ENCODE results near the gene ELMO3.

The ELMO3 gene

DNA sequence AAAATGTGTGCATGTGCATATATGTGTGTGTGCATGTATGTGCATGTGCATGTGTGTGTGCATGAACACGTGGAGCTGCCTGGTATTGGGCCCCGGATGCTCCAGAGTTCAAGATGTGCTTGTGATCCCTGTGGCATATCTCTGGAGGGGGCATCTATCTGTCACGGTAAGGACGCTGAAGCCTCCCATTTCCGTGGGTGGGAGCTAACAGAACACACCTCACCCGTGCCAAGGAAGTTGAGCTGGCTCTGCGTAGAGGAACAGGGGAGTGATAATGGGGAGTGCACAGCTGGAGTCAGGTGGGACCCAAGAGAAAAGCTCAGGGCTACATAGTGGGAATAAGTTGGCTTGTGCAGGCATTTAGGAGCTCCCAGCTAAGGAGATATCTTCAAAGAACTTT is 12.7 kb downstream of the ELMO3 start:
- TF ChIP-seq, protein P1, sequence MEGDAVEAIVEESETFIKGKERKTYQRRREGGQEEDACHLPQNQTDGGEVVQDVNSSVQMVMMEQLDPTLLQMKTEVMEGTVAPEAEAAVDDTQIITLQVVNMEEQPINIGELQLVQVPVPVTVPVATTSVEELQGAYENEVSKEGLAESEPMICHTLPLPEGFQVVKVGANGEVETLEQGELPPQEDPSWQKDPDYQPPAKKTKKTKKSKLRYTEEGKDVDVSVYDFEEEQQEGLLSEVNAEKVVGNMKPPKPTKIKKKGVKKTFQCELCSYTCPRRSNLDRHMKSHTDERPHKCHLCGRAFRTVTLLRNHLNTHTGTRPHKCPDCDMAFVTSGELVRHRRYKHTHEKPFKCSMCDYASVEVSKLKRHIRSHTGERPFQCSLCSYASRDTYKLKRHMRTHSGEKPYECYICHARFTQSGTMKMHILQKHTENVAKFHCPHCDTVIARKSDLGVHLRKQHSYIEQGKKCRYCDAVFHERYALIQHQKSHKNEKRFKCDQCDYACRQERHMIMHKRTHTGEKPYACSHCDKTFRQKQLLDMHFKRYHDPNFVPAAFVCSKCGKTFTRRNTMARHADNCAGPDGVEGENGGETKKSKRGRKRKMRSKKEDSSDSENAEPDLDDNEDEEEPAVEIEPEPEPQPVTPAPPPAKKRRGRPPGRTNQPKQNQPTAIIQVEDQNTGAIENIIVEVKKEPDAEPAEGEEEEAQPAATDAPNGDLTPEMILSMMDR (IDR thresholded peaks at IDR 0.05; ENCODE audit: low read length, missing control alignments): no peak
- no peak overlapping the region for H3K4me3 ChIP-seq (replicated peaks; ENCODE audit: low read depth, low read length)
- no peak for DNase-seq (ENCODE audit: low read depth)

DNA sequence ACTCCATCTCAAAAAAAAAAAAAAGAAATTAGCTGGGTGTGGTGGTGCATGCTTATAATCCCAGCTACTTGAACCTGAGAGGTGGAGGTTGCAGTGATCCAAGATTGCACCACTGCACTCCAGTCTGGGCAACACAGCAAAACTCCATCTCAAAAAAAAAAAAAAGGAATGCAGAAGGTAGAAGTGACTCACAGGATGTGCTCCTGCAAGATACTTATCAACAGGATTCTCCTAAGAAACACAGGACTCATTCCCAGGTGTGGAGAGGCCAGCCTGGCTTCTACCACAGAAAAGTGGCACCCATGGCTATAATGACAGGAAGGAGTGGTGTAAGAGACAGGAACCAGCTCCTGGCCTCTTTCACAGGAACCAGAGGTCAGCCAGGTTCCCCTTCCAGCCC is 13.8 kb downstream of the ELMO3 start:
- H3K4me3 ChIP-seq (replicated peaks; ENCODE audit: low read depth, low read length): no peak overlapping the region
- TF ChIP-seq, protein P1 (IDR thresholded peaks at IDR 0.05; ENCODE audit: low read length, missing control alignments): no peak
- DNase-seq (ENCODE audit: low read depth): no peak

GRCh38 chr16:67213197-67214019 is 14.5 kb downstream of the ELMO3 start:
- TF ChIP-seq, protein P1 (IDR thresholded peaks at IDR 0.05; ENCODE audit: low read length, missing control alignments): no peak

GRCh38 chr16:67215706-67216105 is 16.8 kb downstream of the ELMO3 start:
- H3K4me3 ChIP-seq (replicated peaks; ENCODE audit: low read depth, low read length): no peak overlapping the region

More at GRCh38 chr16:67213197-67214019, 14.5 kb downstream of the ELMO3 start:
- H3K4me3 ChIP-seq (replicated peaks; ENCODE audit: low read depth, low read length): no peak overlapping the region
- DNase-seq (ENCODE audit: low read depth): no peak

DNA sequence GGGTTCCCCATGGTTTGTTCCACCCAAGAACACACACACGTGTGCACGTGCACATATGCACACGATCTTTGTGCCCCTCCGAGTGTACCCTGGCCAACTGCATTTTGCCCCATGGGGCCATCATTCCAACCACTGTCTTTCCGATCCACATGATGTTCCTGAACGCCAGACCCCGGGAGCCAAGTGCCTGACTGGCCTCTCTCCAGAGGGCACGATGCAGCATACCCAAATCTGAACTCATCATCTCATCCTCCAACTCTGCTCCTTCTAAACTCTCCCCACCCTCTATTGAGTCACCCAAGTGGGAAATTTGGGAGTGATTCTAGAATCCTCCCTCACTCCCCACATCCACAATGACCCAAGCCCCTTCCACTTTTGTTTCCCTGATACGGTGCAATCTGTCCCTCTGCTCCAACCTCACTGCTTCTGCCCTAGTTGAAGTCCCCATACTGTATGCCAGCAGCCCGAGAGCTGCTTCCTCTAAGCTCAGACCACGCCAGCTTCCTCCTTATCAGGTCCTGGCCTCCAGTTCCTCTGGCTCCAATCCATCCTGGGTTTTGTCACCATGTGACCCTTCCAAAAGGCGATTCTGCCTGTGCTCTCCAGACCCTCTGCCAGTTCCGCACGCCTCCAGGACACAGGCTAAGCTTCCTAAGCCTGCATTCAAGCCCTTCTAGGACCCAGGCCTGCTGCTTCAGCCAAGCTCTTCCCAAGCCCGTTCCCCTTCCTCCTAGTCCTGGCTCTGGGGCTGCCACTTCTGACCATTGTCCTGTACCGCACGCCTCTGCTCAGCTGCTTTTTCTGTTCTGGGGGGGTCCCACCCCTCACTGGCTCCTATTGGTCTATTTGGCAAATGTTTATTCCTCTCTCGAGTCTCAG is 17.9 kb downstream of the ELMO3 start:
- TF ChIP-seq, protein P1 (IDR thresholded peaks at IDR 0.05; ENCODE audit: low read length, missing control alignments): no peak
- no peak for DNase-seq (ENCODE audit: low read depth)
- no peak overlapping the region for H3K4me3 ChIP-seq (replicated peaks; ENCODE audit: low read depth, low read length)

More at GRCh38 chr16:67215706-67216105, 16.8 kb downstream of the ELMO3 start:
- no peak for DNase-seq (ENCODE audit: low read depth)
- TF ChIP-seq, protein P1 (IDR thresholded peaks at IDR 0.05; ENCODE audit: low read length, missing control alignments): no peak

DNA sequence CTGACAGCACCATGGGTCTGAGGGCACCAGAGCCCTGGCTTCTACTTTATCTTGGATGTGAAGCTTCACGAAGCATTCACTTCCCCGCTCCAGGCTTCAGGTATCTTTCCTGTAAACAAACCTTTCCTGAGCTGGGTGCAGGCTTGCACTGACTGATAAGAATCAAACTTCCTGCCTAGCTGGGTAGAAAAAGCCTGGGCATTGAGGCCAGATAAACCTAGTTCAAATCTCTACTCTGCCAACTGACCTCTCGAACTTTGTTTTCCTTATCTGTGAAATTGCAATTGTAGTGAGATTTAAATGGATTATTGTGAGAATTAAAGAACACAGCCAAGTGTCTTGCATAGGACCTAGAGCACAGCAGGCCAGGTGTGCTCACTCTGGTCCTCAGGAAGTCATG is 25.1 kb downstream of the ELMO3 start:
- DNase-seq (ENCODE audit: low read depth): no peak
- TF ChIP-seq, protein P1 (IDR thresholded peaks at IDR 0.05; ENCODE audit: low read length, missing control alignments): no peak
- no peak overlapping the region for H3K4me3 ChIP-seq (replicated peaks; ENCODE audit: low read depth, low read length)
